K562 (cell line): ENCODE measurements around the gene MMP11. TPM values are rescaled to one million over a fixed set of nuclear protein-coding genes. Genes with fewer than 3 reads are reported as not detected.
"Not testable (repeated sequence)": the region's sequence is repeated elsewhere in the genome, so short reads cannot be mapped to it uniquely, and the experiment has no call there.

ENCODE experiments used
- ATAC-seq: fragments of 200-7000 bp; cut with Tn5 transposase; 3 replicates; pipeline ENCODE4 v1.9.1; 2020; ENCODE audit warnings: moderate library complexity
- BruUV-seq: library from RNA; stranded (reverse); fragments of 400-500 nt; replicated peaks from 2 replicates; lab custom pipeline; 2021; lab: Mats Ljungman, UMichigan
- CTCF ChIA-PET: fragments of 300-600 bp; formaldehyde crosslinking; extraction: SDS; loops from one replicate; lab custom pipeline; 2021; ENCODE audit warnings: low intra/inter-chr PET ratio; lab: Yijun Ruan, JAX
- POLR2A ChIA-PET: fragments of 300-600, 350-650 bp; sonication (Branson Sonifier 250); formaldehyde crosslinking; extraction: SDS; loops from one replicate; lab custom pipeline; 2021; ENCODE audit warnings: antibody characterized with exemption, inconsistent platforms; lab: Yijun Ruan, JAX
- DNase-seq, 4 experiments: peaks; one replicate each; pipeline versions ENCODE4 v3.0.0 to v3.0.0-alpha.2; 2011 to 2018; ENCODE audit warnings: low spot score in 3 of 4, mixed read lengths in 3 of 4; ENCODE audit errors: extremely low read depth in 1 of 4
- FAIRE-seq: peaks from 2 replicates; lab custom pipeline; 2011; peaks lifted over from hg19 to GRCh38; lab: Jason Lieb, UNC
- H2AFZ ChIP-seq: 2 replicates; pipeline ENCODE4 v1.6.0; 2011; ENCODE audit warnings: low read depth, low read length, control low read depth, inconsistent platforms
- H3K27ac ChIP-seq: fragments of 200-600 bp; 3 replicates; pipeline ENCODE4 v1.8.0; 2011; ENCODE audit warnings: low read depth, mild to moderate bottlenecking, control low read depth, inconsistent platforms, low read length, moderate library complexity, mixed read lengths; ENCODE audit errors: extremely low read depth
- H3K27me3 ChIP-seq, 2 experiments: fragments of 300-600 bp in 1 of 2; 2 replicates in 1 of 2; 3 replicates in 1 of 2; pipeline versions ENCODE4 v1.6.0 to v1.8.0; 2011; ENCODE audit warnings: inconsistent platforms in 2 of 2, low read length in 2 of 2, mild to moderate bottlenecking in 1 of 2, mixed read lengths in 1 of 2, moderate library complexity in 1 of 2; ENCODE audit not compliant: control insufficient read depth in 2 of 2, insufficient read depth in 2 of 2
- H3K36me3 ChIP-seq: fragments of 300-600 bp; 3 replicates; pipeline ENCODE4 v1.8.0; 2011; ENCODE audit warnings: mild to moderate bottlenecking, low read length, inconsistent platforms; ENCODE audit not compliant: control insufficient read depth, insufficient read depth
- H3K4me1 ChIP-seq, 2 experiments: fragments of 200-600 bp in 1 of 2; replicated peaks in 1 of 2; 2 replicates in 1 of 2; 3 replicates in 1 of 2; pipeline versions ENCODE4 v1.5.1 to v1.8.0; 2011; ENCODE audit warnings: inconsistent platforms in 2 of 2, low read length in 2 of 2, mild to moderate bottlenecking in 1 of 2, mixed read lengths in 1 of 2, moderate library complexity in 1 of 2; ENCODE audit not compliant: control insufficient read depth in 2 of 2, insufficient read depth in 2 of 2
- H3K4me2 ChIP-seq: 2 replicates; pipeline ENCODE4 v1.6.1; 2011; ENCODE audit warnings: low read length, control low read depth, inconsistent platforms, mixed read lengths; ENCODE audit not compliant: insufficient read depth
- H3K4me3 ChIP-seq: fragments of 200-600 bp; sonication (generic), shearing (Covaris generic); 2 replicates; pipeline ENCODE4 v1.5.1; 2016; ENCODE audit warnings: control low read depth, inconsistent platforms
- H3K79me2 ChIP-seq: fragments of 200-600 bp; 3 replicates; pipeline ENCODE4 v1.8.0; 2011; ENCODE audit warnings: low read length, inconsistent platforms; ENCODE audit not compliant: control insufficient read depth, insufficient read depth
- H3K9ac ChIP-seq, 2 experiments: 2 replicates each; pipeline versions ENCODE4 v1.6.0 to v1.6.1; 2011; ENCODE audit warnings: low read depth in 2 of 2, low read length in 2 of 2, control low read depth in 1 of 2, inconsistent platforms in 1 of 2, mild to moderate bottlenecking in 1 of 2, mixed read lengths in 1 of 2; ENCODE audit not compliant: insufficient read depth in 1 of 2
- H3K9me1 ChIP-seq: one replicate; pipeline ENCODE4 v1.6.0; 2011; ENCODE audit warnings: inconsistent platforms, mild to moderate bottlenecking, low read length, moderate library complexity; ENCODE audit not compliant: control insufficient read depth, insufficient read depth
- H3K9me3 ChIP-seq: replicated peaks from 2 replicates; pipeline ENCODE4 v1.5.1; 2011; ENCODE audit warnings: low read depth, low read length, inconsistent platforms; ENCODE audit not compliant: control insufficient read depth, insufficient read depth
- H4K20me1 ChIP-seq: replicated peaks from 2 replicates; pipeline ENCODE4 v1.6.1; 2011; ENCODE audit warnings: low read length, inconsistent platforms, mixed read lengths; ENCODE audit not compliant: control insufficient read depth, insufficient read depth
- ARID1B ChIP-seq: fragments of 450-650 bp; IDR thresholded peaks from 2 replicates; pipeline ENCODE4 v1.6.1; 2016; ENCODE audit warnings: antibody characterized with exemption, mild to moderate bottlenecking, inconsistent platforms
- ARID2 ChIP-seq: fragments of 450-650 bp; IDR thresholded peaks from 2 replicates; pipeline ENCODE4 v1.6.1; 2017; ENCODE audit warnings: antibody characterized with exemption, mild to moderate bottlenecking
- MAFG ChIP-seq: fragments of 450-650 bp; conservative IDR thresholded peaks from 2 replicates; pipeline ENCODE4 v1.6.1; 2016; ENCODE audit warnings: missing genetic modification characterization, missing compliant biosample characterization
- MLX ChIP-seq, 2 experiments: fragments of 450-650 bp in 1 of 2; sonication (generic) in 1 of 2; formaldehyde crosslinking; conservative IDR thresholded peaks; 2 replicates each; pipeline versions ENCODE4 v1.4.0 to v1.8.1; 2020 to 2022; ENCODE audit warnings: mild to moderate bottlenecking in 1 of 2, missing genetic modification reagents in 1 of 2
- MXI1 ChIP-seq: IDR thresholded peaks from 2 replicates; pipeline ENCODE4 v1.6.1; 2011; ENCODE audit warnings: low read depth, mild to moderate bottlenecking, improper control_type of control experiment, low read length
- NR2F6 ChIP-seq: fragments of 450-650 bp; formaldehyde crosslinking; IDR thresholded peaks from 2 replicates; pipeline ENCODE4 v1.4.0; 2020; ENCODE audit warnings: mild to moderate bottlenecking
- SMC3 ChIP-seq: conservative IDR thresholded peaks from 2 replicates; pipeline ENCODE4 v1.6.1; 2011; ENCODE audit warnings: low read depth, low read length, improper control_type of control experiment; ENCODE audit not compliant: insufficient read depth
- TFAM ChIP-seq: fragments of 250-450 bp; sonication (Bioruptor Pico); conservative IDR thresholded peaks from 2 replicates; pipeline ENCODE4 v1.5.0; 2021; ENCODE audit warnings: mild to moderate bottlenecking, moderate library complexity
- TOE1 ChIP-seq, 2 experiments: fragments of 450-650 bp in 1 of 2; sonication (generic) in 1 of 2; formaldehyde crosslinking in 1 of 2; IDR thresholded peaks; 2 replicates each; pipeline versions ENCODE4 v1.7.1 to v1.8.0; 2016 to 2022; ENCODE audit warnings: borderline replicate concordance in 2 of 2, mild to moderate bottlenecking in 2 of 2, antibody characterized with exemption in 1 of 2, inconsistent platforms in 1 of 2, low read depth in 1 of 2, missing genetic modification reagents in 1 of 2, moderate library complexity in 1 of 2
- TRIM24 ChIP-seq, 2 experiments: fragments of 450-650 bp; IDR thresholded peaks; 2 replicates each; pipeline ENCODE4 v1.6.1; 2016
- ZBTB7A ChIP-seq: IDR thresholded peaks from 2 replicates; pipeline ENCODE4 v1.6.1; 2011; ENCODE audit warnings: low read depth, mild to moderate bottlenecking, low read length, moderate library complexity, borderline replicate concordance; ENCODE audit not compliant: control insufficient read depth
- ZNF280A ChIP-seq: fragments of 450-650 bp; IDR thresholded peaks from 2 replicates; pipeline ENCODE4 v1.6.1; 2018; ENCODE audit warnings: mild to moderate bottlenecking, low read depth; ENCODE audit not compliant: partially characterized antibody
- ZNF512 ChIP-seq: IDR thresholded peaks from 2 replicates; pipeline ENCODE4 v1.6.1; 2016; ENCODE audit warnings: missing genetic modification characterization, missing compliant biosample characterization
- WGBS: fragments of 100-300 bp; shearing (Covaris generic); methylation state at CpG from one replicate; pipeline ENCODE4 v1.1.6; 2016; ENCODE audit warnings: low coverage, mixed read lengths; ENCODE audit not compliant: insufficient coverage; ENCODE audit errors: missing lambda C conversion rate; 5-methylcytosine and 5-hydroxymethylcytosine counted together
- in situ Hi-C: fragments of 300-500 bp; cut with MboI; formaldehyde crosslinking; loops from 4 replicates; pipeline ENCODE4 v1.15.0; 2018; ENCODE audit warnings: inconsistent platforms, mixed read lengths
- intact Hi-C: fragments of 100-400 bp; cut with micrococcal nuclease; formaldehyde crosslinking; loops from 2 replicates; pipeline ENCODE4 v1.14.2; 2022
- polyA plus RNA-seq, 8 experiments: library from polyadenylated mRNA; depleted of rRNA in 4 of 8; stranded (reverse) in 5 of 8; unstranded in 3 of 8; fragments of >200 nt; fragmentation: Nextera tagmentation in 2 of 8; fragmentation: Illumina TruSeq in 1 of 8; extraction: Ambion mirVana in 2 of 8; extraction: Trizol in 1 of 8; gene quantifications; 2 replicates each; pipeline versions ENCODE4 v1.2.1 to v1.2.3, GENCODE V29; 2011 to 2014; ENCODE audit warnings: inconsistent platforms in 1 of 8, missing spikeins in 1 of 8
- total RNA-seq, 7 experiments: library from RNA; depleted of rRNA in 6 of 7; stranded (reverse); fragments of >200 nt in 6 of 7; fragmentation: Illumina TruSeq in 2 of 7; extraction: Trizol in 2 of 7; gene quantifications; 2 replicates each; pipeline versions ENCODE4 v1.2.1 to v1.2.3, GENCODE V29; 2011 to 2021; ENCODE audit warnings: low replicate concordance in 1 of 7
- TF ChIP-seq, protein P1 (sequence below): sonication (generic); formaldehyde crosslinking; IDR thresholded peaks from 2 replicates; pipeline ENCODE4 v1.8.1; 2022; ENCODE audit warnings: missing genetic modification reagents

MMP11 gene
- total and polyA plus RNA-seq, 9 of the 15 experiments (the other 6 are each of a cell fraction or from before 2014, with no cell fraction given), result 0.14 to 1.8 (median 1.1) TPM; not detected in 2

GRCh38 chr22:23772649-23773473 lies at the start of gene MMP11 (continued):
- TF ChIP-seq, protein P1, sequence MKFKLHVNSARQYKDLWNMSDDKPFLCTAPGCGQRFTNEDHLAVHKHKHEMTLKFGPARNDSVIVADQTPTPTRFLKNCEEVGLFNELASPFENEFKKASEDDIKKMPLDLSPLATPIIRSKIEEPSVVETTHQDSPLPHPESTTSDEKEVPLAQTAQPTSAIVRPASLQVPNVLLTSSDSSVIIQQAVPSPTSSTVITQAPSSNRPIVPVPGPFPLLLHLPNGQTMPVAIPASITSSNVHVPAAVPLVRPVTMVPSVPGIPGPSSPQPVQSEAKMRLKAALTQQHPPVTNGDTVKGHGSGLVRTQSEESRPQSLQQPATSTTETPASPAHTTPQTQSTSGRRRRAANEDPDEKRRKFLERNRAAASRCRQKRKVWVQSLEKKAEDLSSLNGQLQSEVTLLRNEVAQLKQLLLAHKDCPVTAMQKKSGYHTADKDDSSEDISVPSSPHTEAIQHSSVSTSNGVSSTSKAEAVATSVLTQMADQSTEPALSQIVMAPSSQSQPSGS (CRISPR knock-in tag), result no peak
- TF ChIP-seq NR2F6 (CRISPR knock-in tag), result no peak
- no peak for TF ChIP-seq MAFG (tag)
- TF ChIP-seq TFAM, result no peak
- TF ChIP-seq ARID2, result no peak
- no peak for TF ChIP-seq ARID1B
- TF ChIP-seq TRIM24 (IDR thresholded peaks at IDR 0.05), result no peak
- 0 out of 2 replicates have a peak, but pooled peaks have one; percentile 8 for TF ChIP-seq ZBTB7A
- TF ChIP-seq MXI1, result no peak
- no peak for TF ChIP-seq ZNF512 (tag)
- no peak for TF ChIP-seq SMC3
- no peak for TF ChIP-seq MLX (CRISPR knock-in tag; conservative IDR thresholded peaks at IDR 0.05)
- TF ChIP-seq TOE1 (IDR thresholded peaks at IDR 0.05; ENCODE audit: borderline replicate concordance), result no peak
- no peak for TF ChIP-seq TOE1 (CRISPR knock-in tag; IDR thresholded peaks at IDR 0.05; ENCODE audit: borderline replicate concordance, low read depth)
- TF ChIP-seq ZNF280A, result no peak

- DNase-seq, ATAC-seq, H3K9ac ChIP-seq, H3K79me2 ChIP-seq, FAIRE-seq, H2AFZ ChIP-seq, BruUV-seq, intact Hi-C loops, H3K27me3 ChIP-seq, CTCF ChIA-PET, in situ Hi-C loops, H3K9me1 ChIP-seq, H3K4me1 ChIP-seq, H3K36me3 ChIP-seq, H3K9me3 ChIP-seq, H3K4me3 ChIP-seq, H4K20me1 ChIP-seq, H3K4me2 ChIP-seq, H3K27ac ChIP-seq: not testable (repeated sequence)
- POLR2A ChIA-PET, result interaction anchor here (0.6 to 1.1 kb wide), 2 partner anchors 16 to 43 kb away, joined by 5 read pairs; no protein-coding TSS in a partner anchor
- 36% methylated on average over 4 of the region's 4 CpGs for WGBS
Measured at GRCh38 chr22:23728108-23728507, 44.5 kb upstream of the MMP11 start.
